Ecto neural progenitor cell (in vitro differentiated cells): Measurements from ENCODE around the gene SLC11A2.
"Not testable (repeated sequence)": the region's sequence is repeated elsewhere in the genome, so short reads cannot be mapped to it uniquely, and the experiment has no call there.

Experiments
- DNase-seq: peaks from one replicate; pipeline ENCODE4 v3.0.0-alpha.2; 2018; ENCODE audit warnings: low spot score

SLC11A2 gene

DNA sequence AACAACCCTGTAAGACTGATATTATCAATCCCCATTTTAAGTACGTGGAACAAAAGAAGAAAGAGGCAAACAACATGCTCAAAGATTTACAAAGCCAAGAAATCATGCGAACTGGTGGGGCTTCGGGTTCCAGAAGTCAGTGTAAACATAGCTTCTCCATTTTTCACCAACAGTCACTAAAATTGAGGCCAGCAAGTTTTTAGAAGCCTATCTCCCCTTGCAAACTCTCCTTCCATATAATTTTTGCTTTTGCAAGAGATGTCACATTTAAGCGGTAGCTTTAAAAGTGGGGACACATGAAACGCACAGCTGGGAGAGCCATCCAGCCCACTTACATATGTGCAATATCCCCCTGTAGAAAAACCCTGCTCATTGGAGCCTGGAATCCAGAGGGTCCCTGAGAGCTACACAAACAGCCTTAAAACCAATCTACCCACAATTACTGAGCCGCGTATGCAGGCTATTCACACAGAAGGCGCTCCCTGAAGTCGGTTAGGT is 797 bp downstream of the SLC11A2 start:
- DNase-seq: no peak

DNA sequence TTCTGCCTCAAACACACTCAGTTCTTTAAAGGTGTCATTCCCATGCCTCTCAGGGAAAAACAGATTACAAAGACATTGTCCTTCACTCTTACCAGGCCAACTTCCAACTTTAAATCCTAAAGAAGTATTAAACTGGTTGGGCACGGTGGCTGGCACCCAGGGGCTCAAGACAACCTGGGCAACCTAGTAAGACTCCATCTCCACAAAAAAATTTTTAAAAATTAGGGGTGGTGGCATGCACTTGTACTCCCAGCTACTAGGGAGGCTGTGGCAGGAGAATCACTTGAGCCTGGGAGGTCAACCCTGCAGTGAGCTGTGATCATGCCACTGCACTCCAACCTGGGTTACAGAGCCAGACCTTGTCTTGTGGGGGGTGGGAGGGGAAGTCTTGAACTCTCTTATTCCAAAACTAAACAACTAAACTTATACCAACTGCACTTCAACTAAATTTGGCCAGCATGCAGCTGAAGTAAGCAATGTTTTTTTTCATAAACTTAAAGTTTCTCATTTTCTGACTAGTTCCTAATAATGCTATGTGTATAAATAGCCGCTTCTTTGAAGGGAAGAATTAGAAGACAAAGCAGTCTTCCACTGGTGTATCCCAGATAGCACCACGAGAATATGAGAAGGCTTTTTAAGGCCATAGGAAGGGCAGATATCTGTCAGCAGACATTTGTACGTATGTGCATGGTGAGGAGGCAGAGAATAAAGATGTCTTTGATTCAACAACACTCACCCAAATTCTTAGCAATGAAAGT is 2.4 kb downstream of the SLC11A2 start:
- no peak for DNase-seq

DNA sequence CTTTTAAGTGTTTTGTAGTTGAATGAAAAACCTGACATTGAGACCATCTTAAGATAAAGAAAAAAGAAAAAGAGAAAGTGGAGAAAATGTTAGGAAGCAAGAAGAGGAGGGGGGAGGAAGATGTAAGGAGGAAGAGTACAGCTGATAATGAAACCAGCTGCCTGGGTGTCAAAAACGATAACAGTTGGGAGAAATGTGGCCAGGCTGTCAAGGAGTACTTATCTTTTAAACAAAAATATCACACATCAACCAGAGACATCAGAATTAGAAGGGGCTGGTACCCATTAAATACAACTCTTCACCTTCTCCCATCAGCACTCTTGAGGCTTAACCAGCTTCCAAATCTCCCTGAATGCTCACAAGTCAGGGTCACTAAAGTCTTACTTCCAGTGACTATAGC is 4.5 kb downstream of the SLC11A2 start:
- no peak for DNase-seq

DNA sequence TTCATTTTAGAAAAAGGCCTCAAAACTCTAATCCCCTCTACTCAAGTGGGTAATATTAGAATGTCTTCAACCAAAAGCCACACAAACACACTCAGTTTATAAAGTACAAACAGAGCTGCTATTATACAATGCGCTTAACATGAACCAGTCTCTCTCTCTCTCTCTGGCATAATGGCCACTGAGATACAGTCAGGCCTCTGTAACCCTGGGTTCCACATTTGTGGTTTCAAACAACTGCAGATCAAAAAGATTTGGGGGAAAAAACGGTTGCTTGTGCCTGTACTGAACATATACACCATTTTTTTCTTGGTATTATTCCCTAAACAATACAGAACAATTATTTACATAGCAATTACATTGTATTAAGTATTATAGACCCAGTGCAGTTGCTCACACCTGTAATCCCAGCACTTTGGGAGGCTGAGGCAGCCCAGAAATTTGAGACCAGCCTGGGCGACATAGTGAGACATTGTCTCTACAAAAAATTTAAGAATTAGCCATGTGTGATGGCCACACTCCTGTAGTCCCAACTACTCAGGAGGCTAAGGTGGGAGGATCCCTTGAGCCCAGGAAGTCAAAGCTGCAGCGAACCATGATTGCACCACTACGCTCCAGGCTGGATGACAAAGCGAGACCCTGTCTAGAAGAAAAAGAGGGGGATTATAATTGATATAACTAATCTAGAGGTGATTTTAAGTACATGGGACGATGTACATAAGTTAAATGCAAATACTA is 5.6 kb downstream of the SLC11A2 start:
- no peak for DNase-seq

DNA sequence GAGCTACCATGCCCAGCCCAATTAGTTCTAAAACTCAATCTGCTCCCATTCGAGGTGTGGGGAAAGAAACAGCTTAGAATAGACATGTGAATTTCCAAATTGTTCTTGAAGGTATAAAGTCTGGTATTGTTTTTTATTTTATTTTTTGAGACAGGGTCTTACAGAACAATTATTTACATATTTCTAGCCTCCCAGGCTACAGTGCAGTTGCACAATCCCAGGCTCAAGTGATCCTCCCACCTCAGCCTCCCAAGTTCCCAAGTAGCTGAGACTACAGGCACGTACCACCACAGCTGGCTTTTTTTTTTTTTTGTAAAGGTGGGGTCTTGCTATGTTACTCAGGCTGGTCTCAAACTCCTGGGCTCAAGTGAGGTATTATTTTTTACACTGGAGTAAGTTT is 6.3 kb downstream of the SLC11A2 start:
- DNase-seq: no peak

DNA sequence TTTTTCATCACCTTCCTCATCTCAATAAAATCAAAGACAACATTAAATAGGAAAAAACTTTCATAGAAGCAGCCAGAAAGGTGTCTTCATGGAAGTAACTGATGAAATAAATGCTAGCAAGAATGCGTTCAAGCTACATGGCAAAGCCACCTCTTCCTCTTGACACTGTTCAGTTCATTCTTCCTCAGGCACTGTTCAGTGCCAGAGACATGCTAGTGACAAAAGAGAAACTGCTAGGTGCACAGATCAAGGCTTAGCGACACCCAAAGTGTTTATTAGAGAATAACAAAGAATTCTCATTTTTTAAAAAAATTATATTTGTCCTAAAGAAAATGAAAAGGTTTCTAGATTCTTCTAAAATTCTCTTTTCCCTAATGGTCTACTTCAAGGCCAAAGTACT is 7.2 kb downstream of the SLC11A2 start:
- DNase-seq: no peak

DNA sequence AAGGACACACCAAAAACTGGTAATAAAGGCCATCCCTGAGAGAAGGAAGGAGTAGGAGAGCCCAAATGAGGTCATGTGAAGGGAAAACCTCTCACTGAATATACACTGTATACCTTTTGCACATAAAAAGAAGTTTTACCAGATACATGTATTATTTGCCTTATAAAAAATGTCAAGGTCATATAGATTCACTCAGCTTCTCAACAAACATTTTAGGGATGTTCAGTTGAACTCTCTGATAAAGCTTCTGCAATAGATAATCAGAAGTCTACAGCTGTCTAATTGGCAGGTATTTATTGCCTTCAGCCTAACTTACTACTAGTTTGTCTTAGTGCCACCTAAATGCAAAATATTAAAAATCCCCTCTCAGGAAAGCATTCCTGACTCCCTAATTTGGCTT is 8.7 kb downstream of the SLC11A2 start:
- DNase-seq: no peak

DNA sequence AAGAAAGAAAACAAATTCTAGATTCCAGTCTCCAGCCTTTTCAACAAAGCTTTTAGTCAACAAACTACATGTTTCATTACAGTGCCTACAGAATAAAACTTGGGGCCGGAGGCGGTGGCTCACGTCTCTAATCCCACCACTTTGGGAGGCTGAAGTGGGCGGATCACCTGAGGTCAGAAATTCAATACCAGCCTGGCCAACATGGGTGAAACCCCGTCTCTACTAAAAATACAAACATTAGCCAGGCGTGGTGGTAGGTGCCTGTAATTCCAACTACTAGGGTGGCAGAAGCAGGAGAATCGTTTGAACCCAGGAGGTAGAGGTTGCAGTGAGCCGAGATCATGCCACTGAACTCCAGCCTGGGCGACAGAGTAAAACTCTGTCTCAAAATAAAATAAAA is 11.7 kb downstream of the SLC11A2 start:
- DNase-seq: not testable (repeated sequence)

DNA sequence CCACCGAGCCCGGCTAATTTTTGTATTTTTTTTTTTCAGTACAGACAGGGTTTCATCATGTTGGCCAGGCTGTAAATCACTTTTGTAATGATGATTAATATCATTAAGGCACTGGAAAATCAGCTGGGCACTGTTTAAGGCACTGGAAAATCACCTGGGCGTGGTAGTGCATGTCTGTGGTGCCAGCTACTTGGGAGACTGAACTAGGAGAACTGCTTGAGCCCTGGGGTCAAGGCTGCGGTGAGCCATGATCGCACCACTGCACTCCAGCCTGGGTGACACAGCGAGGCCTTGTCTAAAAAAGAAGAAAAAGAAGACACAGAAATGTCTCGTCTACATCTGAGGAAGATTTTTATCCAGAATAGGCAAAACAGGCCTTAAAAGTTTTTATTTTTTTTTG is 12.7 kb downstream of the SLC11A2 start:
- no peak for DNase-seq

DNA sequence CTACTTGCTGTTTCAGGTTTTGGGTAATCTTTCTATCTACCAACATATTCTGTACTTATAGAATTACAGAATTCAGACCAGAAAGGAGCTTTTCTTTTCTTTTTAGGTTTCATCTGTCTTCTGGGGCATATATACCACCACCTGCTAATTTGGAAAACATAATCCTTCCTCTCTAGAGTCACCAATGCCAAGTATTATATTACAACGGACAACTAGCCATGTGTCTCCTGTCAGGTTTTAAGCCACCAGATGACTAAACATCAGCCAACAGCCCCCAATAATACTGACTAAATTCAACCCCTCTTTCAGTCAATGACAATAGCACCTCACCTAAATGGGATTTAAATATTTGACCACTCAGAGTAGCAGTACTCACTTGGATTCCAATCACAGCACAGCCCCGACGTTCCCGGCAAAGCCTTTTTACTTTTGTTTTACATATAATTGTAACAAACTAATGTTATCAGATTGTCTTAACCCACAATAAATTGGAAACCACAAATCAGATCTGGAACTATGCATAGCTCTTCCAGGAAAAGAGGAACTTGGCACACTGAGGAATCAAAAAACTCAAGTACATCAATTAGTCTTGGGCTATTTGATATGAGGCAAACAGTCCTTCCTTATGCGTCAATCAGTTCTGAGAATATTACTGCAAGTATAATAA is 13.5 kb downstream of the SLC11A2 start:
- DNase-seq: no peak

DNA sequence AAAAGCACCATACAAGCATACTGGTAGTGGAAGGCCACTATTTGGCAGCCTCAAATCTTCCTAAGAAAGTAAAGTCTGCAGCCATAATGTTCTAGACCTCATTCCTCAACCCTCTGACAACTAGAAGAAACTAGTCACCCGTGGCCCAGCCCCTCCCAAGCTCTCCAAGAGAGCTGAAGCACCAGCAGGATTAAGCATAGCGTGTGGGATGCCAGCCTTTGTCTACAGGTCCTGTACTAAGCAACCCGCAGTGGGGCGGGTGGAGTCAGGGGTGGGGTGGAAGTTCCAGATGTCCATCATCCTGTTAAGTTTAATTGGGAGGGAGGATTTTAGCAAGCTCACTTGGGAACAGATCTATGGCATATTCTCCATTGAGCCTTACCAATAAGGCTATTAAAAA is 14.2 kb downstream of the SLC11A2 start:
- peak; percentile 81 for DNase-seq

DNA sequence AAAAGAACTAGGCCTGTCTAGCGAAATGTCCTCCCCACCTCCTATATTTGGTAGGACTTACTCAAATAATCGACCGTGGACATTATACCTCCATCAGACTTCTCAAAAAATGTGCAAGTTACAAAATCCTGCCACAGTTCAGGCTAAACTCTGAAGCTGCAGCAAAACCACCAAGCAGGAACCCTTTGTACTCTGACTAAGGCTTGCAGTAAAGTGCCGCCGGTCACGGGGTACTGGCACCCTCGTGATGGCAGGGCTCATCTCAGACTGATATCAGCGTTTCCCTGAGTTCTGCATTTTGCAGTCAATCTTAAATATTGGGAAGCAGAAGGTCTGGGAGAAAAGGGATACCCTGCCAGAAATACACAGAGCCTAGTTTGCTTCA is 17.1 kb downstream of the SLC11A2 start:
- DNase-seq: no peak

DNA sequence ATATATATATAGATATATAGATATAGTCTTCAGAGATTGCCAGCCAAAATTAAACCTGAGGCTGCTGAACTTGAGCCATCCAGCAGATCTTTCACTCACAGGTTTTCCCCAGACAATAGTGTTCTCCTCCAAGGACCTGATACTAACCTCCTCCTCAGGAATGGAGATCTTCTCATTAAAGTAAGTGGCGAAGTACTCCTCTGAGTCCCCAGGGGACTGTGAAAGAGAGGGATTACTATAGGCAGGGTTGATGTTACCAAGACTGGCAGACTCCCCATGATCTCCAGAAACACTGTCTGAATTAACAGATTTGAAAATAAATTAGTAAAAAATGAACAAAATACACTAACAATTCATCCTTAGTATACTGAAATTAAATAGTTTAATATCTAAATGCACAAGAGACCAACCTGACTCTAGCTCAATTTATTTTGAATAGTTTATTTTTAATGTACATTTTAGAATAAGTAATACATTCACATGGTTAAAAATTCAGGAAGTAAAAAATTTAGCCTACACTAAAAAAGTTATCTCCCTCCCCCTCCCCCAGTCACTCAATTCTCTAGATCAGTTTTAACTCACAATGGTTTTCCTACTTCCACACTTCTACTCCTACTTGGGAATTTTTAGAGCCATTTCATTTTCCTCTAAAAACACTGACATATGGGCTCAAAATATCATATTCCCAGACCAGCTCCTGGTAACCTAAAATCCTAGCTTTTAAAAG is 17.7 kb downstream of the SLC11A2 start:
- no peak for DNase-seq

DNA sequence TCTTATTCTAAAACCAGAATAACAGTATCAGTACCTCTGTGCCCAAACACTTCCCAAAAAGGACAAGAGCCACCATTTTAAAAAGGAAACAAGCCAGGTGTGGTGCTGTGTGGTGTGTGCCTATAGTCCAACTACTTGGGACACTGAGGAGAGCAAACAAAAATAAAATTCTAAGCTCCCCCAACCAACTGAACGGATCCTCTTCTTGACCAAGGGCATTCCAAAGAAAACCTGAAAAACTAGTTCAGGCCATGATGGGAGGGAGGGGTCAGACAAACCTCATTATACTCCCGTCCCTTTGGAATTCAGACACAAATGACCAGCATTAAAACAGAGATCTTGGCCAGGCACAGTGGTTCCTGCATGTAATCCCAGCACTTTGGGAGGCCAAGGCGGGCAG is 20.5 kb downstream of the SLC11A2 start:
- no peak for DNase-seq

DNA sequence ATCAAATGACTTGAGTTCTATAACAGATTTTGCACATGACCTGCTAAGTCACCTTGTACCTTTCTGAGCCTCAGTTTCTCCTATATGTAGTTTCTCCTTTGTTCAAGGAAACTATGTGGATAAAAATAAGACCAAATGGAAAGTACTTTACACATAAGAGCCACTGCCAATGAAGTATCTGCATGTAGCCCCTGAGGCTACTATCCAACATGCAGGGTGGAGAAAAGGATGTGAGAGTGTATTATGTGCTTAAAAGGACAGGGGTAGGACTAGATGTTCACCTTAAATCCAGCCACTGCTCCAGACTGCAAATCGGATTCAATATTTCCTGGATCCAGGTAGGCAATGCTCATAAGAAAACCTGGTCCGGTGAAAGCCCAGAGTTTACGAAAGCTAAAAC is 21.2 kb downstream of the SLC11A2 start:
- DNase-seq: no peak

DNA sequence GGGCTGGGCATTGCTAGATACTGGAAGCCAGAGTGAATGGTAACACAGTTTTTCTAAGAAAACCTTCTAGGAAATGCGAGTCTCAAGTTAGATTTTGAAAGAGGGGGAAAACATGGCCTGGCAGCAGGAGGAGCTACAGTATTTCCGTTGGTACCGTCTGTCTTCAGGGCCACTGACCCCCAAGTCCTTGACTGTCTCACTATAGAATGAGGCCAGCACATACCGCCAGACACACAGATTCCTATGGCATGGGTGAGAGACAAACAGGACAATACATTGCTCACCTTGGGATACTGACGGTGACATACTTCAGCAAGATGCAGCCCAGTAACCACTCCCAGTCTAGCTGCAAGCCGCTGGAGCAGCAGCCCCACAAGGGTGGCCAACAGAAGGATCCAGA is 21.7 kb downstream of the SLC11A2 start:
- DNase-seq: no peak

DNA sequence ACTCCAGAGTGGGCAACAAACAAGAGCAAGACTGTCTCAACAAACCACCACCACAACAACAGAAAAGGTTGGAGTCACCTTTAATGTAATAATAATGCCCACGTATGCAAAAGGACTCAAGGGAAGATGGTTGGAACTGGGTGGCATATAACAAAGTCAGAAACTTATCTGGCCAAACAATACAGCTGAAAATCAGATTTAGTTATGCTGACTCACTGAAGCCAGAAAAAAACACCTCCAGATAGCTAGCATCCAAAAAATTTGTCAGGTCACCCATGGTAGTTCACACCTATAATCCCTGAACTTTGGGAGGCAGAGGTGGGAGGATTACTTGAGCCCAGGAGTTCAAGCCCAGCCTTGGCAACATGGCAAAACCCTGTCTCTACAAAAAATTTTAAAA is 24.4 kb downstream of the SLC11A2 start:
- DNase-seq: no peak

DNA sequence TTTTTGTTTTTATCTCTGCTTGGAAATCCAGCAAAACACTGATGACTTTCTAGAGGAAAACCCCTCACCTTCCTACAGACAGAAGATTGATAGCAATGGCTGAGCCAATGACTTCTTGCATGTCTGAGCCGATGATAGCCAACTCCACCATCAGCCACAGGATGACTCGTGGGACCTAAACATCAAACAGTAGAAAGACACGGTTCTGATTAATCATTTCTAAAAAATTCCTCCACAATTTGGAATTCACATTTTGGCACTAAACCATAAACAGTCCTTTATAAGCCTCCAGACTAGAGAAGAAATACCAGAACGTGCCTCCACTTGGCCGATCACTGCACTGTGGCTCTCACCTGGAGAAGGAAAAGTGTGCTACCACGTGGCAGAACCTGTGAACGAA is 25.9 kb downstream of the SLC11A2 start:
- no peak for DNase-seq

DNA sequence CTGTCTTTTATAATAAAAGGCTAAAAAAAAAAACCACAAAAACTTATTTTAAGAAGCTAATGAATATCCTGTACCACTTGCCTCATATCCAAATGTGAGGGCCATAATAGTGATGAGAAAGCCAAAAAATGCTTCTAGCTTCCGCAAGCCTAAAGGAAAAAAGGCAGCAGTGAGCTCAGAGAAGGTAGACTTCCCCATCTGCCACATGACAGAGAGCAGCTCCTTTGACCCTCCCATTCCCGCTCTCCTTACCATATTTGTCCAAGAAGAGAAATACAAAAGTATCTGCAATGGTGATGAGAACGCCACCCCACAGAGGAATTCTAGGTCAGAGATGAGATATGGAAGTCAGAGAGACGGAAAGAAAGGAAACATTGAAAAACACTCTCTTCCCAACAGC is 27.1 kb downstream of the SLC11A2 start:
- DNase-seq: no peak

DNA sequence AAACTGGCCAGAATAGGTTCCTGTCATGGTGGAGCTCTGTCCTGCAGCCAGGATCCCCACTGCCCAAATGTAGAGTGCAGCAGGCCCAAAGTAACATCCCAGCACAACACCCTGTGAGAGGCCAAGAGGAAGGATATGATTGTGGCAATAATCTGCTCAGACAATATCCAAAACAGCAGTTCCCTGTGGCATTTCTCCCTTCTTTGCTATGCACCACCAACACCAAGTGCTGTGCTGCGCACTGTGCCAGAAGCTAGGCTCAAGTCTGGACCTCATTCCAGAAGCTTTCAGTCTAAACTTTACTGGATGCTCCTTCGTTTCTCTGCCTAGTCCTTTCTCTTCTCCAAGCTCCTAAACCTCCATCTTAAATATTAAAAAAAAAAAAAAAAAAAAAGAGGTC is 33.4 kb downstream of the SLC11A2 start:
- DNase-seq: no peak

DNA sequence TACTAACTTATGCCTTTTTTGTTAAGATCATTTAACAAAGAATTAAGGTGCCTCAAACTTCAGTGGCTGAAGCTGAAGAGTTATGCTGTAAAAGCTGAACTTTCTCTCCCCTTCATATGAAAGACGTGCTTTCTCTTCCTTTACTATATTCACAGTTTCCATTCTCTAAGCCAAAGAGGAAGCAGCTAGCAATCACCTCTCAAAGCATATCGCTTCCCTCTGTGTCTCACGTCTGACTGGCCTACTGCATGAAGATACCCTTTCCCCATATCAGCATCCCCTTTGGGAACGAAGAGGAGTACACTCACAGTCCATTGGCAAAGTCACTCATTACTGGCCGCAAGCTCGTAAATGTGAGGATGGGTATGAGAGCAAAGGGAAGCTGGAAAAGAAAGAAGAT is 34.9 kb downstream of the SLC11A2 start:
- DNase-seq: no peak

DNA sequence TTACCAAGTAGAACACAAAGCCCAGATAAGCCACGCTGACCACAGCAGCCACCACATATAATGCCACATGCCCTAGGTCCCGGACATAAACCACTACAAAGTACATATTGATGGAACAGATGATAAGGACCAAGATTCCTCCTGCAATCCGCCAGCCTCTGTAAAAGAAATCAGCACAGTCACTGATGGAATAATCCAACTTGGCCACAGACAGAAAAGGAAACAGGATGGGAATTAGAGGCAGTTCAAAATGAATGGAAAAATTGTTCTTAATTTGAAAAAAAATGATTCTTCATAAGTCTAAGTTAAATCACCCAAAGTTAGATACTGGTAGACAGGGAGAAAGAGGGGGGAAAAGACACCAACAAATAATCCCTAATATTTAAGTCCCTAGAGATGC is 35.4 kb downstream of the SLC11A2 start:
- no peak for DNase-seq
